H1 (cell line): ENCODE results near the gene BARHL2. TPM values are rescaled to one million over a fixed set of nuclear protein-coding genes. Genes with fewer than 3 reads are reported as not detected.

ENCODE experiments used
- CTCF ChIA-PET: fragments of 300-600 bp; sonication (Branson Sonifier 250); formaldehyde crosslinking; loops from one replicate; lab custom pipeline; 2021; ENCODE audit not compliant: partially characterized antibody; lab: Charles Lee
- POLR2A ChIA-PET: fragments of 300-600 bp; sonication (Branson Sonifier 250); formaldehyde crosslinking; loops from one replicate; lab custom pipeline; 2021; ENCODE audit warnings: inconsistent platforms; ENCODE audit not compliant: partially characterized antibody; lab: Charles Lee
- DNase-seq, 2 experiments: peaks; one replicate each; pipeline versions ENCODE4 v3.0.0 to v3.0.0-alpha.2; 2010 to 2022; ENCODE audit warnings: low spot score in 2 of 2, low read depth in 1 of 2, mixed read lengths in 1 of 2
- FAIRE-seq: peaks from 2 replicates; lab custom pipeline; 2011; peaks lifted over from hg19 to GRCh38; lab: Jason Lieb, UNC
- H2AFZ ChIP-seq: 2 replicates; pipeline ENCODE4 v1.8.1; 2012; ENCODE audit warnings: low read length, inconsistent platforms
- H2AK5ac ChIP-seq: 2 replicates; pipeline ENCODE4 v1.6.1; 2013; ENCODE audit warnings: low read depth, low read length
- H2BK120ac ChIP-seq: replicated peaks from 2 replicates; pipeline ENCODE3; 2013; ENCODE audit warnings: low read depth, low read length, inconsistent platforms
- H2BK12ac ChIP-seq: 2 replicates; pipeline ENCODE4 v1.6.1; 2013; ENCODE audit warnings: low read depth, low read length
- H2BK15ac ChIP-seq: 2 replicates; pipeline ENCODE4 v1.6.1; 2013; ENCODE audit warnings: low read length
- H2BK20ac ChIP-seq: 2 replicates; pipeline ENCODE4 v1.6.1; 2013; ENCODE audit warnings: low read length
- H2BK5ac ChIP-seq: 2 replicates; pipeline ENCODE4 v1.6.1; 2013; ENCODE audit warnings: low read depth, low read length
- H3K14ac ChIP-seq: 2 replicates; pipeline ENCODE4 v1.6.1; 2013; ENCODE audit warnings: inconsistent platforms; ENCODE audit not compliant: insufficient read length
- H3K18ac ChIP-seq: 2 replicates; pipeline ENCODE4 v1.6.1; 2013; ENCODE audit warnings: low read length; ENCODE audit errors: extremely low read depth
- H3K23ac ChIP-seq: 2 replicates; pipeline ENCODE4 v1.6.1; 2013; ENCODE audit warnings: inconsistent platforms; ENCODE audit not compliant: insufficient read length
- H3K23me2 ChIP-seq: 2 replicates; pipeline ENCODE4 v1.6.1; 2013; ENCODE audit warnings: low read depth, low read length
- H3K27ac ChIP-seq: 2 replicates; pipeline ENCODE4 v1.6.1; 2011; ENCODE audit warnings: low read depth, low read length, inconsistent platforms
- H3K27me3 ChIP-seq, 4 experiments: replicated peaks in 1 of 4; 1 replicate in 1 of 4; 2 replicates in 3 of 4; pipeline versions ENCODE4 v1.6.1 to v1.8.1; 2011 to 2013; ENCODE audit warnings: low read length in 3 of 4, mild to moderate bottlenecking in 3 of 4, inconsistent platforms in 2 of 4, mixed read lengths in 2 of 4, moderate library complexity in 1 of 4; ENCODE audit not compliant: control insufficient read depth in 3 of 4, insufficient read depth in 3 of 4; ENCODE audit errors: extremely low read depth in 1 of 4
- H3K36me3 ChIP-seq, 4 experiments: 2 replicates each; pipeline versions ENCODE4 v1.6.1 to v1.8.1; 2011 to 2013; ENCODE audit warnings: mild to moderate bottlenecking in 4 of 4, low read length in 3 of 4, moderate library complexity in 2 of 4, control low read depth in 1 of 4, inconsistent platforms in 1 of 4; ENCODE audit not compliant: insufficient read depth in 4 of 4, control insufficient read depth in 2 of 4
- H3K4ac ChIP-seq: replicated peaks from 2 replicates; pipeline ENCODE3; 2013; ENCODE audit warnings: low read length, low read depth, mixed read lengths, inconsistent platforms; ENCODE audit not compliant: insufficient read length
- H3K4me1 ChIP-seq, 4 experiments: replicated peaks in 1 of 4; 1 replicate in 1 of 4; 2 replicates in 3 of 4; pipeline versions ENCODE4 v1.6.1 to v1.8.1; 2011 to 2013; ENCODE audit warnings: low read length in 3 of 4, inconsistent platforms in 2 of 4, mixed read lengths in 1 of 4; ENCODE audit not compliant: insufficient read depth in 4 of 4, control insufficient read depth in 3 of 4
- H3K4me2 ChIP-seq, 2 experiments: 2 replicates each; pipeline versions ENCODE4 v1.6.1 to v1.8.1; 2011 to 2013; ENCODE audit warnings: low read depth in 2 of 2, low read length in 2 of 2, control low read depth in 1 of 2, inconsistent platforms in 1 of 2, mild to moderate bottlenecking in 1 of 2; ENCODE audit not compliant: insufficient read depth in 1 of 2
- H3K4me3 ChIP-seq, 4 experiments: fragments of 200-600, 300-600 bp in 1 of 4; sonication (generic), shearing (Covaris generic), sonication (Bioruptor Twin) in 1 of 4; 2 replicates each; pipeline versions ENCODE4 v1.5.1 to v1.8.1; 2011 to 2016; ENCODE audit warnings: low read length in 4 of 4, low read depth in 3 of 4, control low read depth in 2 of 4, inconsistent platforms in 2 of 4, mild to moderate bottlenecking in 2 of 4, mixed read lengths in 1 of 4, moderate library complexity in 1 of 4; ENCODE audit not compliant: insufficient read depth in 2 of 4; ENCODE audit errors: extremely low read depth in 1 of 4
- H3K56ac ChIP-seq: replicated peaks from 2 replicates; pipeline ENCODE3; 2013; ENCODE audit warnings: low read depth, mild to moderate bottlenecking, mixed read lengths, low read length, inconsistent platforms; ENCODE audit not compliant: insufficient read length
- H3K79me1 ChIP-seq: 2 replicates; pipeline ENCODE4 v1.6.1; 2013; ENCODE audit warnings: low read depth, low read length, control low read depth
- H3K79me2 ChIP-seq, 2 experiments: 2 replicates each; pipeline versions ENCODE4 v1.6.1 to v1.8.1; 2012 to 2013; ENCODE audit warnings: low read length in 2 of 2, mild to moderate bottlenecking in 2 of 2, inconsistent platforms in 1 of 2; ENCODE audit not compliant: insufficient read depth in 2 of 2, control insufficient read depth in 1 of 2
- H3K9ac ChIP-seq, 4 experiments: replicated peaks in 1 of 4; 1 replicate in 1 of 4; 2 replicates in 3 of 4; pipeline versions ENCODE4 v1.6.1 to v1.8.1; 2011 to 2013; ENCODE audit warnings: low read depth in 3 of 4, low read length in 3 of 4, control low read depth in 2 of 4, mild to moderate bottlenecking in 2 of 4, moderate library complexity in 2 of 4, inconsistent platforms in 1 of 4; ENCODE audit errors: extremely low read depth in 1 of 4
- H3K9me3 ChIP-seq, 2 experiments: 2 replicates each; pipeline versions ENCODE4 v1.6.1 to v1.8.1; 2012 to 2013; ENCODE audit warnings: mild to moderate bottlenecking in 2 of 2, moderate library complexity in 2 of 2, control low read depth in 1 of 2, inconsistent platforms in 1 of 2, low read depth in 1 of 2, low read length in 1 of 2, mixed read lengths in 1 of 2; ENCODE audit not compliant: insufficient read depth in 2 of 2
- H4K20me1 ChIP-seq, 2 experiments: replicated peaks in 1 of 2; 2 replicates each; pipeline versions ENCODE3 to v1.8.1; 2011 to 2013; ENCODE audit warnings: inconsistent platforms in 2 of 2, low read length in 2 of 2, mild to moderate bottlenecking in 1 of 2; ENCODE audit not compliant: insufficient read depth in 2 of 2, control insufficient read depth in 1 of 2
- H4K5ac ChIP-seq: 2 replicates; pipeline ENCODE4 v1.6.1; 2013; ENCODE audit warnings: low read length, low read depth, mixed read lengths, inconsistent platforms; ENCODE audit not compliant: insufficient read length
- H4K8ac ChIP-seq: 2 replicates; pipeline ENCODE4 v1.8.0; 2013; ENCODE audit warnings: mild to moderate bottlenecking, moderate library complexity, low read length, inconsistent platforms; ENCODE audit not compliant: insufficient read depth; ENCODE audit errors: extremely low read depth
- H4K91ac ChIP-seq: replicated peaks from 2 replicates; pipeline ENCODE3; 2013; ENCODE audit warnings: low read length, mixed read lengths, inconsistent platforms; ENCODE audit not compliant: insufficient read length
- CBX5 ChIP-seq: fragments of 300-800, 300-1000 bp; sonication (generic); IDR thresholded peaks from 2 replicates; pipeline ENCODE4 v1.7.1; 2016; ENCODE audit warnings: antibody characterized with exemption, low read length, low read depth
- CBX8 ChIP-seq: fragments of 300-800, 300-1000 bp; sonication (generic); IDR thresholded peaks from 2 replicates; pipeline ENCODE4 v1.7.1; 2016; ENCODE audit warnings: low read depth, low read length, borderline replicate concordance
- HDAC2 ChIP-seq, 2 experiments: fragments of 300-600 bp in 1 of 2; sonication (generic) in 1 of 2; IDR thresholded peaks; 2 replicates each; pipeline ENCODE4 v1.6.1; 2011 to 2012; ENCODE audit warnings: low read depth in 2 of 2, low read length in 2 of 2, mild to moderate bottlenecking in 2 of 2, moderate library complexity in 2 of 2, borderline replicate concordance in 1 of 2, inconsistent platforms in 1 of 2
- RAD21 ChIP-seq, 2 experiments: IDR thresholded peaks in 1 of 2; conservative IDR thresholded peaks in 1 of 2; 2 replicates each; pipeline ENCODE4 v1.6.1; 2011; ENCODE audit warnings: low read depth in 2 of 2, low read length in 2 of 2, improper control_type of control experiment in 1 of 2, inconsistent platforms in 1 of 2, mild to moderate bottlenecking in 1 of 2, moderate library complexity in 1 of 2
- RFX5 ChIP-seq: IDR thresholded peaks from 2 replicates; pipeline ENCODE4 v1.6.1; 2011; ENCODE audit warnings: low read depth, low read length, improper control_type of control experiment, borderline replicate concordance
- SIN3A ChIP-seq, 2 experiments: IDR thresholded peaks in 1 of 2; conservative IDR thresholded peaks in 1 of 2; 2 replicates each; pipeline ENCODE4 v1.6.1; 2011 to 2012; ENCODE audit warnings: low read length in 2 of 2, improper control_type of control experiment in 1 of 2, low read depth in 1 of 2, mild to moderate bottlenecking in 1 of 2
- TBP ChIP-seq: IDR thresholded peaks from 2 replicates; pipeline ENCODE4 v1.6.1; 2011; ENCODE audit warnings: low read depth, low read length, improper control_type of control experiment
- WGBS, 2 experiments: shearing (Covaris generic) in 1 of 2; methylation state at CpG; one replicate each; pipeline versions ENCODE4 v1.1.6 to v1.1.7; 2013 to 2015; ENCODE audit warnings: low lambda C conversion rate in 2 of 2, mixed read lengths in 2 of 2, inconsistent platforms in 1 of 2, low coverage in 1 of 2, missing lambda C conversion rate in 1 of 2; ENCODE audit not compliant: insufficient replicate concordance in 2 of 2, insufficient coverage in 1 of 2, insufficient read length in 1 of 2; ENCODE audit errors: extremely low coverage in 1 of 2, missing lambda C conversion rate in 1 of 2; 5-methylcytosine and 5-hydroxymethylcytosine counted together
- polyA plus RNA-seq, 7 experiments: library from polyadenylated mRNA; depleted of rRNA in 3 of 7; stranded (reverse) in 5 of 7; unstranded in 2 of 7; fragments of >200 nt in 5 of 7; fragments of 200-250 nt in 2 of 7; gene quantifications; 1 replicate in 5 of 7; 2 replicates in 1 of 7; 4 replicates in 1 of 7; pipeline versions ENCODE4 v1.2.1 to v1.2.3, GENCODE V29; 2011 to 2013; ENCODE audit warnings: missing spikeins in 2 of 7, mixed read lengths in 2 of 7
- total RNA-seq: library from RNA; stranded (reverse); fragmentation: NEBNext Ultra II Directional; extraction: Animal tissue kit (Norgen Biotek cat#: 25700); gene quantifications from 2 replicates; pipeline ENCODE4 v1.2.1, GENCODE V29; 2021
- TF ChIP-seq, protein P1 (sequence below): IDR thresholded peaks from 2 replicates; pipeline ENCODE4 v1.6.1; 2012; ENCODE audit warnings: inconsistent platforms
- TF ChIP-seq, protein P2 (sequence below): IDR thresholded peaks from 2 replicates; pipeline ENCODE4 v1.6.1; 2012; ENCODE audit warnings: low read length, inconsistent platforms

The BARHL2 gene
- total and polyA plus RNA-seq, 2 of the 8 experiments (the other 6 are each of a cell fraction or from before 2014, with no cell fraction given): 0.15 TPM; not detected in 1

DNA sequence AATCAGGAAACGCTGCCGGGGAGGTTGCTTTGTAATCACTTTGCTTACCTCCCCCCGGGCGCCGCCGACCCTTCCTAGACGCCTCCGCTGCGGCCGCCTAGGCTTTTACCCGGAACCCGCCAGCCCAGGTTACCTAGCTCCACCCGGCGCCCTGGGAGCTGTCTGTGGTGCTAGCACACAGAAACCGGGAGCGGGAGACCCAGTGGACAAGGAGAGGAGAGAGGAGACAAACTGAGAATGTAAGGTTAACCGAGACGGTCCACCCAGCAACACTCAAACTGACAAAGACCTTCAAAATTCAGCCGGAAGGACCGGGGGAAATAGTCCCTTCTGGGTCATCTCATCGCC, 9.8 kb downstream of the BARHL2 start:
- Histone ChIP-seq H3K4me1 (peaks cover 8 to 25% (median 18%) of the 10 kb centered on the region in 4 experiments), H3K23me2 (peaks cover 3% of the 10 kb centered on the region; the same call in 1 of the 2 replicates), H2BK15ac (no peak overlapping the region), H3K36me3 (no peaks in the 10 kb centered on the region), H4K5ac (no peak overlapping the region), H3K27me3 (peaks cover 68 to 87% (median 80%) of the 10 kb centered on the region in 4 experiments), H2AFZ (no peak overlapping the region), H3K4me3 (peak overlapping the region in 3 of 4 experiments; percentile 23 to 54 (median 27); a peak in 4 of 8 replicates), H3K4ac (no peak overlapping the region), H3K27ac (no peak overlapping the region), H3K14ac (no peak overlapping the region), H3K9me3 (no peaks in the 10 kb centered on the region), H3K23ac (no peak overlapping the region), H2BK12ac (no peak overlapping the region), H4K20me1 (peaks cover 17 to 26% of the 10 kb centered on the region in 2 experiments), H2BK120ac (no peak overlapping the region), H3K79me2 (no peaks in the 10 kb centered on the region), H3K4me2 (peak overlapping the region; percentile 72 to 73), H2BK5ac (no peak overlapping the region), H3K9ac (no peak overlapping the region), H4K8ac (no peak overlapping the region), H3K79me1 (no peaks in the 10 kb centered on the region), H2AK5ac (no peak overlapping the region), H2BK20ac (no peak overlapping the region), H3K18ac (no peak overlapping the region), H4K91ac (no peak overlapping the region), H3K56ac (no peak overlapping the region)
- WGBS, 2 experiments: 2% methylated on average over 21 of the region's 21 CpGs; no CpG with 5 or more reads in 1 of the 2 experiments
- FAIRE-seq (no peak), DNase-seq (peak in 1 of 2 experiments; percentile 88)
- POLR2A ChIA-PET: interaction anchor here (1.4 to 2.7 kb wide), 3 partner anchors 12 to 20 kb away, joined by 3 to 8 read pairs (median 5); no protein-coding TSS in a partner anchor
- CTCF ChIA-PET: interaction anchor here (0.7 to 4.7 kb wide), 7 partner anchors 9 to 147 kb away, joined by 3 to 18 read pairs (median 8); no protein-coding TSS in a partner anchor
- no peak for TF ChIP-seq RFX5
- TF ChIP-seq CBX8: no peak
- 0 out of 2 replicates have a peak, but pooled peaks have one; percentile 9 for TF ChIP-seq TBP
- peak; percentile 56 to 64; a peak in 1 of 4 replicates for TF ChIP-seq SIN3A (conservative IDR thresholded peaks at IDR 0.05 in 1 of 2, IDR thresholded peaks at IDR 0.05 in 1 of 2; ENCODE audit: low read depth in 1 of 2, low read length in 2 of 2)
- no peak for TF ChIP-seq CBX5
- TF ChIP-seq, protein P1, sequence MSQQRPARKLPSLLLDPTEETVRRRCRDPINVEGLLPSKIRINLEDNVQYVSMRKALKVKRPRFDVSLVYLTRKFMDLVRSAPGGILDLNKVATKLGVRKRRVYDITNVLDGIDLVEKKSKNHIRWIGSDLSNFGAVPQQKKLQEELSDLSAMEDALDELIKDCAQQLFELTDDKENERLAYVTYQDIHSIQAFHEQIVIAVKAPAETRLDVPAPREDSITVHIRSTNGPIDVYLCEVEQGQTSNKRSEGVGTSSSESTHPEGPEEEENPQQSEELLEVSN: no peak
- TF ChIP-seq RAD21 (IDR thresholded peaks at IDR 0.05 in 1 of 2, conservative IDR thresholded peaks at IDR 0.05 in 1 of 2; ENCODE audit: low read depth in 2 of 2, low read length in 2 of 2): 0 out of 4 replicates have a peak, but pooled peaks of 1 of the 2 experiments have one; percentile 5
- TF ChIP-seq, protein P2, sequence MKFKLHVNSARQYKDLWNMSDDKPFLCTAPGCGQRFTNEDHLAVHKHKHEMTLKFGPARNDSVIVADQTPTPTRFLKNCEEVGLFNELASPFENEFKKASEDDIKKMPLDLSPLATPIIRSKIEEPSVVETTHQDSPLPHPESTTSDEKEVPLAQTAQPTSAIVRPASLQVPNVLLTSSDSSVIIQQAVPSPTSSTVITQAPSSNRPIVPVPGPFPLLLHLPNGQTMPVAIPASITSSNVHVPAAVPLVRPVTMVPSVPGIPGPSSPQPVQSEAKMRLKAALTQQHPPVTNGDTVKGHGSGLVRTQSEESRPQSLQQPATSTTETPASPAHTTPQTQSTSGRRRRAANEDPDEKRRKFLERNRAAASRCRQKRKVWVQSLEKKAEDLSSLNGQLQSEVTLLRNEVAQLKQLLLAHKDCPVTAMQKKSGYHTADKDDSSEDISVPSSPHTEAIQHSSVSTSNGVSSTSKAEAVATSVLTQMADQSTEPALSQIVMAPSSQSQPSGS: no peak
- no peak; a peak in 1 of 4 replicates for TF ChIP-seq HDAC2 (IDR thresholded peaks at IDR 0.05; ENCODE audit: borderline replicate concordance in 1 of 2, low read depth in 2 of 2, low read length in 2 of 2)
